ENCODE results near the gene MYCT1.
"Not testable (repeated sequence)": the region's sequence is repeated elsewhere in the genome, so short reads cannot be mapped to it uniquely, and the experiment has no call there.

Gene MYCT1, protein sequence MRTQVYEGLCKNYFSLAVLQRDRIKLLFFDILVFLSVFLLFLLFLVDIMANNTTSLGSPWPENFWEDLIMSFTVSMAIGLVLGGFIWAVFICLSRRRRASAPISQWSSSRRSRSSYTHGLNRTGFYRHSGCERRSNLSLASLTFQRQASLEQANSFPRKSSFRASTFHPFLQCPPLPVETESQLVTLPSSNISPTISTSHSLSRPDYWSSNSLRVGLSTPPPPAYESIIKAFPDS

DNA sequence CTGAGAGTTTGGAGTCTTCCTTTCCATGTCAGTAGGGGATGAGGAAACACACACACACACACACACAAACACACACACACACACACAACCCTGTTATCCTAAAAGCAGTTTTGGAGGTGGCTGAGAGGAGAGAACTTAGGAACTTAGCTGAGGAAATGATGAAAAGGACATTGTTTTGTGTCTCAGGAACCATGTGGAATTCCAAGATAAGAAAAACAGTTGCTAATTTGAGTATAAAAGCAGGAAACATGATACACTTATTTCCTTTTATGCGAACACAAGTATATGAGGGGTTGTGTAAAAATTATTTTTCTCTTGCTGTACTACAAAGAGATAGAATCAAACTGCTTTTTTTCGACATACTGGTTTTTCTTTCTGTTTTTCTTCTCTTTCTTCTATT, at the start of gene MYCT1:
MYCT1 (plus strand) TSS at position 264 of the 400 bp plus-strand sequence; CDS start at position 270, 6 bp downstream.
- no peak for DNase-seq

DNA sequence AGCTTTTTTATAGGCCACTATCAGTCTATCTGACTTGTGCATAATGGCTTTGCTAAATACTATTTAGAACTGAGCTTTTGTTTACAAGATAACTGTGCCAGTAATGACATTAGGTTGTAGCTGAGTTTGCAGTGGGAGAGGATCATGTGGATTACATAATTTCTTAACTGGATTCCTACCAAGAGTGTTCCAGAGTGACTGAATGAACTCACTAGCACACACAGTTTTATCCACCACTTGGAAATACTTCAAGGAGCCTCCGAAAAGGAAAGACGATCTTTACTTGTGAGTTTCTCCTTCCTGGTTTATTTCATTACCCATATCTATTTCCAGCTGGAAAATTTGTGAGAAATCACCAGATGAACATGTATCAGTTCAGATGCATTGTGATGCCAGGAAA, 49.6 kb upstream of the MYCT1 start:
- peak; percentile 20 to 34 for DNase-seq

DNA sequence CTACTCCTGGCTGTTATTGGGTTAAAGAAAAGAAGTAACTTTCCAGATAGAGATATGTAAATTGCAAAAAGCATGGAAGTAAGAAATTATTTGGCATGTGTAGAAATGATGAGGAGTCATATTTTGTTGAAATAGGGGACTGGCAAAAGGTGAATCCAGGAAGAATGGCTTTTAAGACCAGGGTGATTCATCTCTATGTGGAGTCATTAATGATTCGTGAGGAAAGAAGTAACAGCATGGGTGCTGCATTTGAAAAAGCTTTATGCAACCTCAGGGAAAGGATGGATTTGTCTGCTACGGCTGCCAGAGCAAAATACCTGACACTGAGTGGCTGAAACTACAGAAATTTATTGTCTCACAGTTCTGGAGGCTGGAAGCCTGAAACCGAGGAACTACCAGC, 45.7 kb upstream of the MYCT1 start:
- DNase-seq = no peak

DNA sequence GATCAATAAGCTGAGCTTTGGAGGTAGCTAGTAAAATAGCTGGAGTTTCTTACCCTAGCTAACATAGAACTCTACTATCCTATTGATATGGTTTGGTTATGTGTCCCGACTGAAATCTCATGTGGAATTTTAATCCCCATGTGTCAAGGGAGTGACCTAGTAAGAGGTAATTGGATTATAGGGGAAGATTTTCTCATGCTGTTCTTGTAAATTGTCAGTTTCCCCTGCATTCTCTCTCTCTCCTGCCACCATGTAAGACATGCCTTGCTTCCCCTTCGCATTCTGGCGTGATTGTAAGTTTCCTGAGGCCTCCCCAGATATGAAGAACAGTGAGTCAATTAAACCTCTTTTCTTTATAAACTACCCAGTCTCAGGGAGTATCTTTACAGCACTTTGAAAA, 35.9 kb upstream of the MYCT1 start:
- DNase-seq = no peak

DNA sequence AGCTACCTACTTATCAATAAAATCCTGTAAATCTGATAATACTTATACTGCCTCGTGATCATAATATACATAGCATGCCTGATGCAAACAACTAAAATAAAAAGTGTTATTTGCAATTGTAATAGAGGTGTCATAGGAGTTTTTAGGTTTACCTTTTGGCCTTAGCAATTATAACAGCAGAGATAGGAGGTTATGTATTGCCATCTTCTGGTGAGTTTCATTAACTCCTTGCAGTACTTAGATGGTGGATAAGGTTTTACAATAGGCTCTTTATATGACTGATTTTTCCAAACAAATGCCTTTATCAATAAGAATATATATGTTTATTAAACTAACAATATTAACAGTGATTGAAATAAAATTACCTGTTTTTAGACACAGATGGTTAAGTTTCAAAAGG, 27.8 kb upstream of the MYCT1 start:
- DNase-seq = no peak

DNA sequence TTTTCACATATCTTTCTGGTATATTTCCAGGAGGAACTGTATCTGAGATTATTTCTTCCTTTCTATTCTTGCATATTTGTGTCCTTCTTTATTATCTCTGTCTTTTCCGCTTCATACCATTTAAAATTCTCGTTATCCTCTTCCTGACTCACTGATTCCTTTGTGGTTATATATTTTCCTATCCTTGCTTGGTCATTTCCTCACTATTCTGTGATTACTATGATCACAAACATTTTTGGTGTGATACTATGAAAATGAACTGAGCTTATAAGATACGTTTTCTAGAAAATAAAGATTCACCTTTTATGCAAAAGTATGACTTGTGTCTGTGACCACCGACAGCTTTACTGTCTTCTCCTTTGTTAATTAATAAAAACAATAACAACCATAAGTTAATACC, 26.5 kb upstream of the MYCT1 start:
- no peak for DNase-seq

DNA sequence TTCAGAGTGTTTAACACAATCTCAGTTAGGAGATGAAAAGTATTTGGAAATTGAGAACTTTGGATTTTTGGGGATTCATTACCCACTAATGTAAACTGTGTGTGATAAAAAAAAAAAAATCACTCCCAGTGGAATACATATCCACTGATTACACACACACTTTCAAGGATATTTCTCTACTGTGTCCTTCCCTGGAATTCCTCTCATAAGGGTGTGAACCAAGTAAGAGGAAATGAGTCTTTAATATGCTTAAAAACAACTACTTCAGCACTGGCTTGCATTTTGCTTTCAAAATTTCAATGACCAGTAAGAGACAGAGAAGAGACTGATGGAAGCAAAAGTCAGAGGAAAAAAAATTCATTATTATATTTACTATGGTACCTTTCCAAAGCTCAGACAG, 24.5 kb upstream of the MYCT1 start:
- no peak for DNase-seq

DNA sequence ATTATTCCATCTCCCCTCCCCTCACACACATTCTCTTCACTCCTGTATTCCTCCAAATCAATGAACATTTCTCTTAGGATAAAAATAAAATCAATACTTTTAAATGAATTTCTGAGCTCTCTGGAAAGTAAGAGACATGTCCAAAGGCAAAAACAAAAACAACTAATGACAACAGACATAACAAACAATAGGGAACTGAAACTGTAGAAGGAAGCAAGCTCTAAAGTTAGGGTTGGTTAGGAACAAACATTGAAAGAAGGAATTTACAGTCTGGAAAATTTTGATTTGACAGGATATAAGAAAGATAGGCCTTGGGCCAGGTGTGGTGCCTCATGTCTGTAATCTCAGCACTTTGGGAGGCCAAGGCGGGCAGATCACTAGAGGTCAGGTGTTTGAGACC, 17.5 kb upstream of the MYCT1 start:
- no peak for DNase-seq

DNA sequence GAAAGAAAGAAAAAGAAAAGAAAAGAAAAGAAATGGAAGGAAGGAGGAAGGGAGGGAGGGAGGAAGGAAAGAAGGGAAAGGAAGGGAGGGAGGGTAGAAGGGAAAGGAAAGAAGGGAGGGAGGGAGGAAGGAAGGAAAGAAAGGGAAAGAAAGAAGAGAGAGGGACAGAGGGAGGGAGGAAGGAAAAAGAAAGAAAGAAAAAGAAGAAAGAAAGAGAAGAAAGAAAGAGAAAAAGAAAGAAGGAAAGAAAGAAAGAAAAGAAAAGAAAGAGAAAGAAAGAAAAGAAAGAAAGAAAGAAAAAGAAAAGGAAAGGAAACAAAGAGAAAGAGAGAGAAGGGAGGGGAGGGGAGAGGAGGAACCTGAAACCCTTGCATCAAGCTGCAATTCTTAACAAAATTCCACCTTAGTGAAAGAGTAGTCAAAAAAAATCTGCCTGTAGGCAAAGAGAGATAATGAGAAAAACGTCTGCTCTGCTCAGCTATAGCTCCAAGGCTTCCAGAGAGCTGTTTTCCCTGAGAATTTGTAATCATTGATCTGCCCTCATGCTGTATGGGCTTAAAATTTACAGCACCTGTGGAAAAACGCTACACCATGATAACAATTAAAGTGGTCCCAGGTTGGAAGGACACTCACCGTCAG, 16.7 kb upstream of the MYCT1 start:
- no peak for DNase-seq

DNA sequence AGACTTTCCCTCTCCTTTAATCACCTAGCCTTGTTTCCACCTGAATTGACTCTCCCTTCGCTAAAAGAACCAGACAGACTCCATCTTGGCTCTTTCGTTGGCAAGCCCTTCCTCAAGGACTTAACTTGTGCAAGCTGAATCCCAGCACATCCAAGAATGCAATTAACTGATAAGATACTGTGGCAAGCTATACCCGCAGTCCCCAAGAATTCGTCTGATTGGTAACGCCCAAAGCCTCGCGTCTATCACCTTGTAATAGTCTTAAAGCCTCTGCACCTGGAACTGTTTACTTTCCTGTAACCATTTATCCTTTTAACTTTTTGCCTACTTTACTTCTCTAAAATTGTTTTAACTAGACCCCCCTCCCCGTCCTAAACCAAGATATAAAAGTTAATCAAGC, 15.6 kb upstream of the MYCT1 start:
- no peak for DNase-seq

DNA sequence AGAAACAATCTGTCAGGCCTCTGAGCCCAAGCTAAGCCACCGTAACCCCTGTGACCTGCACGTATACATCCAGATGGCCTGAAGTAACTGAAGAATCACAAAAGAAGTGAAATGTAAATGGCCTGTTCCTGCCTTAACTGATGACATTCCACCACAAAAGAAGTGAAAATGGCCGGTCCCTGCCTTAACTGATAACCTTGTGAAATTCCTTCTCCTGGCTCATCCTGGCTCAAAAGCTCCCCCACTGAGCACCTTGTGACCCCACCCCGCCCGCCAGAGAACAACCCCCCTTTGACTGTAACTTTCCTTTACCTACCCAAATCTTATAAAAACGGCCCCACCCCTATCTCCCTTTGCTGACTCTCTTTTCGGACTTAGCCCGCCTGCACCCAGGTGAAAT, 14.8 kb upstream of the MYCT1 start:
- DNase-seq = not testable (repeated sequence)

DNA sequence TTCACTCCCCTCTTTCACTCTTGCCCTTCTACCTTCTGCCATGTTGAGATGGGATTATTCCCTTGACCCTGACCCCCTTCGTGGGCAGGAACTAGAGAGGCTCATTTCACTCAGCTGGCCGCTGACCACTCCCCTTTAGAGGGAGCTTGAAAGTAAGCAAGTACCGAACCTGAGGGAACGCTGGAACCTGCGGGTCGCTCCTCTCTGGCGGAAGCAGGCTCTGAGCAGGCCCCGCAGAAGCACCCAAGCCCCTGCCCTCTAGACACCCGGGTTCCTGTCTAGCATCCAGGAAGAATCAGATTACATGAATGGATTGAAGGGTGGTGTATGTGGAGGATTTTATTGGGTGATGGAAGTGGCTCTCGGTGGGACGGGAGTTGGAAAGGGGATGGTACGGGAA, 11.9 kb upstream of the MYCT1 start:
- DNase-seq = no peak

DNA sequence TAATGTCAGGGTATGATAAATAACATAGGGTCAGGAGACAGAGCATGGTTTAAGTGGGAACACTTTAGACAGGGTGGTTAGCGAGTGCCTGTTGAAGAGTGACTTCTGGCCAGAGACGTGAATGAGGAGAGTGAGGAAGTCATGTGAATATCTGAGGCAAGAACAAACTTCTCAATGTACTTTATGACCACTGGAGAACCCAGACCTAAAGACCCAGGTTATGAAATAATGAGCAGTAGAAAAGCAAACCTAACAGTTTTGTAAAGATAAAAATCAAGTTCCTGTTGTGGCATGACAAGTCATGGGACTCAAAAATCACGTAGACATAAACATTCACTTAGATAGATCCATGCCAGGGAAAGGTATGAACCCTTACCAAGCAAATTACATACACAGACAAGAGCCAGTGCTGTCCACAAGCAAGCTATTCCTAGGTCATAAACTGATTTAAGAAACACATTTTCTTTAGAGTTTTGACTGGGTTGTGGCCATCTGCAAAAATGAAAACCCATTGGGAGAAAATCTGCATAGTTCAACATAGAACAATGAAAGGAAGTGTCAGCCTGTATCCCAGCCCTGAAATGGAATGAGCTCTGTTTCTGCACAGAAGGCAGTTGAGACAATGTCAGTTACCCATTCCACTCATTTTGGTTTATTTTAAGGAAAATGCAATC, 2.2 kb upstream of the MYCT1 start:
- DNase-seq = no peak

DNA sequence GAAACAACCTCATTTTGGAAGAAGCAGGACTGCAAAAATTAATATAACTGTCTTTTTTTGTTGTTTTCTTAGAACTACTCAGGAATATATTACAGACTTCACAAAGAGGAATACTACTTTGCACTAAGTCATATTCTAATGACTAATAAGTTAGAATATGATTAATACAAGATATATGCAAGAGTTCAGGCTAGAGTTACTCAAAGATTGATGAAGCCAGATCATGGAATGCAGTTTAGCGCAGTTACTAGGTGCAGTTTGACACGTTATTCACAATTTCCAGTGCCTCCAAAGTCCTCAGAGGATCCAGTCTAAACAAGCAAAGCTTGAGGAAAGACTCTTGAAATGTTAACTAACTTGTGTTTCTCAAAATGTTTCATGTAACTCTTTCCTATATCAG, 1.2 kb upstream of the MYCT1 start:
- no peak for DNase-seq

DNA sequence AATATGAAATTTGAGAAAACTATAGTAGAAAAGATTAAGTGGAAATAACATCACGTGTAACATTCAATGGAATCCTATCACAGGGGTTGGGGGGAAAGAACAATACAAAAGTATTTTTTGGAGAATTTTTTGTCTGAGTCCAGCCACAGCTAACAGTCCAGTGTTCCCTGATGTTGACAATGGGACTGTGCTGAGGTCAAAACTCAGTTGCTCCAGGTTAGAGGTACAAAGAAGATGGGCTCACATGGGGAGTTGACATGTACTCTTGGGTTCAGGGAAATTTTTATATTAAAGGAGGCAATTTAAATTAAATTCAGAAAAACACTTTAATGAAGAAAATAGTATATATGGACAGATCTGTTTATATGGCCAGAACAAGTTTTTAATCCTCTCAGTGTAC, 995 bp downstream of the MYCT1 start:
- no peak for DNase-seq

DNA sequence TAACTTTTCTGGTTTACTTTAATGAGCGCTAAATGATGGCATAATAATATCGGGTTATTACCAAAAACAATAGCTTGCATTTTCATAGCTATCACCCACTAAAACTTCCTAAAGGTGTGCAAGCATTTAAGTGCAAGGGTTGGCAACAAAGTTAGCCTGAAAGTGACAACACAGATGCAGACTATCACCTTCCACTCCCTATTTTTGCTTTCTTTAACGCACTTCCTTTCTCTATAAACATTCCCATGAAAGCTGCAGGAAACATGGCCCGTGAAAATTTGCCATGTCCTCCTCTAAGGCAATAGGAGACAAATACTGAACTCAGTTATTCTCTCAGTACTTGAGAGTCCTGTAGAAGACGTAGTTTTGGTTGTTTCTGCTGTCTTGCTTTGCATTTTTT, 2.7 kb downstream of the MYCT1 start:
- DNase-seq = no peak

DNA sequence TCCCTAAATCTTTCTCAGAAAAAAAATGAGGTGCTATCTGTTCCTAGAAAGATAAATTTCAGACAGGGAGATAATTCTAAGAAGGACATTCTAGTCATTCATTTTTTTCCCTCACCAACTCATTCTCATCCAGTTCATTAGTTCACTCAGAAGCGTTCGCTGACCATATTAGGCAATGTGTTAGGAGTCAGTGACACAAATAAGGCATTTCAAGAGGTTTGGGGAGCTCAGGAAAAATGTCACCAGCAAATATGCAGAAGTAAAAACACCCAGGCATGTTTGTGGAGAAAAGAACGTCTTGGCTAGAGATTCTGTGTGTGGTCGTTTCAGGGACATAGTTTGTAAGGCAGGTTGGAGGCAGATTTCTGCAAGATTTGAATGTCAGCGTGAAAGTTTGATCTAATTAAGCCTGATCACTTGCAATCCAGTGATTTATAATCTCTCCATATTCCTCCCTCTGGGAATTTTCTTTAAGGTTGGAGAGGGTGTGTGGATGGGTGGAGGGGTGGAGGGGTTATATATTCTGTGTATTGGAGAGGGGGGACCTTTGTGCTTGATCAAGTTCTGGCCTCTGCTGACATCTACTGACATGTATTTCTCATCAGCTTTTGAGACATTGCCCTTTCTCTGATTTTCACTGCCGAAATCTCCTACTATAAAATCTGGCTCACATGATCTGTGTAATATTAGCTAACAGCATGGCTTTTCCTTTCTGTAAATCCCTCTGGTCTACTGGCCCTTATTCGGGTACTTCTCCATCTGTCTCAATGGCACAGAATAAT, 3.6 kb downstream of the MYCT1 start:
- no peak for DNase-seq

DNA sequence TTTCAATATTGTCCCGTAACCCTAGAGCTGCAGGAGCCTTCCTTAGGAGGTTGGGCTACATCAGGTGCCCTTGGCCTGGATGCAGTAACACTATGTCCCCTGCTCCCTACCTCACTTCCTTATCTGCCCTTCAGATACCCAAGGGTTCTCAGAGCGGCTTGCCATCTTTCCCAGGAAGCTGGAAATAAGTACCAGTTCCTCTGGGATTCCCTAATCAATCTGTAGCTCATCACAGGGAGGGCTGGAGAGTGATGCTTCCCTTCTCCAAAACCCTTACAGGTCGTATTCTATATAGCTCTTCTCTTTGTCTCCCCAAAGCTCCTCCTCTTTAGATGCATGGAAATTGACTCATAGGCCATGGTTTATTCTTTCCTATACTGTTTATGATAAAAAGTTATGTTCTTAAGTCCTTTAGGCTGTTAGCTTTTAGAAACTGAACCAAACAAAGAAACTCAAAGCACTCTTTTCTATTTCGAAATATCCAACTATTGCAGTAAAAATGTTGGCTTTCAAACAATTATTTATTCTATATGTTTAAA, 4.2 kb downstream of the MYCT1 start:
- DNase-seq = no peak

DNA sequence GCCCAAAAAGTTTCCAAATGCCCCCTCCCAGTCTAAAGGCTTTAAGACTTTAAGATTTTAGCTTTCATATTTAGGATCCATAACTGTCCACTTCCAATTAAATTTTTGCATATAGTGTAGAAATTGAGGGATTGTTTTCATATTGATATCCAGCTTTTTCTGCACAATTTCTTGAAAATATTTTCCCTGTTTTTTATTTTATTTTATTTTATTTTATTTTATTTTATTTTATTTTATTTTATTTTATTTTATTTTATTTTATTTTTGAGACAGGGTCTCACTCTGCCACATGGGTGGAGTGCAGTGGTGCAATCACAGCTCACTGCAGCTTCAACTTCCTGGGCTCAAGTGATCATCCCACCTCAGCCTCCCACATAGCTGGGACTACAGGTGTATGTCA, 6.1 kb downstream of the MYCT1 start:
- not testable (repeated sequence) for DNase-seq

DNA sequence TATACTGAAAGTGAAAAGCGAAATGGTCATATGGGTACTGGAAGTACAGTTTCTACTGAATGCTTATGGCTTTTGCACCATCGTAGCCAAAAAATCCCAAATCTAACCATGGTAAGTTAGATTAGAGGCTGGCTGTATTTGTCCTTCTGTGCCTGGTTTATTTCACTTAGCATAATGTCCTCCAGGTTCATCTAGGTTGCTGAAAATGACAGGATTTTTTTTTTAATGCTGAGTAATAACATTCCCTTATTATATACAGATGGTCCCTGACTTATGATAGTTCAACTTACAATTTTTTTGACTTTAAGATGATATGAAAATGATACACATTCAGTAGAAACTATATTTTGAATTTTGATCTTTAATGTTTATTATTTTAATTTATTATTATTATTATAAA, 7.6 kb downstream of the MYCT1 start:
- no peak for DNase-seq

DNA sequence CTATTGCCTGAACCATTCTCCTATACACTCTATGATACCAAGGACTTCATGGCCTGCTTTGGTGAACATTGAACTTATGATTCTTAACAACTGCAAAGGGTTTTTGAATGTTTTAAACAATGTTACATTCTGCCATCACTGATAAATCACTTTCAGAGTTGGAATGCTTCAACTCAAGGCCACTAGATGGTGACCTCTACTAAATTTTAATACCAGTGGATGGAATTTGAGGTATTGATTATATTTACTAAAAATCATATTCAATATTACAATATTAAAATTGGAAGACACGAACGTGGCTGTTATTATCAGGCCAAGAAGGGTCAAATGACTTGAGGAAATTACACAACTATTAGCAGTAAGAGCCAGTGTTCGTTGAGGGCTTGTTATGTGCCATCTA, 18.6 kb downstream of the MYCT1 start:
- DNase-seq = no peak

DNA sequence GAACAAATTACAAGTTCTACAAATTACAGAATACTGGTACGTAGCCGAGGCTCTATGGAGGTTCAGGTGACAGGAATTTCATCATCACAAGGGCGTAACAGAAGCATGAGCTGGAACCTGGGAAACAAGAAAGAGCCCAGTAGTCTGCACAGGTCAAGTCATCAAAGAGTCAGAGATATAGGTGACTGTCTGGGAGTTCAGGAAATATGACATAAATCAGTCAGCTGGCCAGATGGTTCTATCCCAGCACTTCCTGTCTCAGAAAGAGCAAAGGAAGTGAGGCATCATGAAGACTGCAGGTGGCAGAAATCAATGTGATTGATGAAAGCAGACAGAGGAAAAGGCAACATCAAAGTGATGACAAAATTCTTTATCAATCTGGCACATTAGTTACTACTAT, 23.3 kb downstream of the MYCT1 start:
- DNase-seq = no peak

DNA sequence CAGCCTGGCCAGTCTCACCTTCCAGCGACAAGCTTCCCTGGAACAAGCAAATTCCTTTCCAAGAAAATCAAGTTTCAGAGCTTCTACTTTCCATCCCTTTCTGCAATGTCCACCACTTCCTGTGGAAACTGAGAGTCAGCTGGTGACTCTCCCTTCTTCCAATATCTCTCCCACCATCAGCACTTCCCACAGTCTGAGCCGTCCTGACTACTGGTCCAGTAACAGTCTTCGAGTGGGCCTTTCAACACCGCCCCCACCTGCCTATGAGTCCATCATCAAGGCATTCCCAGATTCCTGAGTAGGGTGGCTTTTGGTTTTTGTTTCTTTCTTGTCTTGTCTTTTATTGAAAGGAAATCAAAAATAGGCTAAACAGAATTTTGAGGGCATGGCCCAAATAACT, 24.3 kb downstream of the MYCT1 start:
- DNase-seq = no peak
